ENCODE results near the gene INTS15.

INTS15 gene

GRCh38 chr7:6589829-6590644 is at the start of gene INTS15:
Gene INTS15 (plus strand): TSS chr7:6590021. CDS start chr7:6590284, 263 bp downstream.
- TF ChIP-seq TEAD4 (IDR thresholded peaks at IDR 0.05) = no peak
- TF ChIP-seq YY1 (IDR thresholded peaks at IDR 0.05; ENCODE audit: low read depth) = 0 out of 2 replicates have a peak, but pooled peaks have one; percentile 35
- no peak for TF ChIP-seq FOXM1 (IDR thresholded peaks at IDR 0.05; ENCODE audit: borderline replicate concordance, low read depth)
- TF ChIP-seq EGR1 (IDR thresholded peaks at IDR 0.05) = no peak
- no peak for TF ChIP-seq ZBTB7A (IDR thresholded peaks at IDR 0.05; ENCODE audit: low read depth)
- peak; percentile 32; the same call in 1 of the 2 replicates for TF ChIP-seq RAD21 (IDR thresholded peaks at IDR 0.05; ENCODE audit: low read depth)
- no peak for TF ChIP-seq TCF12 (IDR thresholded peaks at IDR 0.05; ENCODE audit: low read depth)
- TF ChIP-seq EP300 (IDR thresholded peaks at IDR 0.05; ENCODE audit: borderline replicate concordance) = no peak
- no peak for TF ChIP-seq CREB1 (IDR thresholded peaks at IDR 0.05; ENCODE audit: low read depth)
- TF ChIP-seq, protein P1, sequence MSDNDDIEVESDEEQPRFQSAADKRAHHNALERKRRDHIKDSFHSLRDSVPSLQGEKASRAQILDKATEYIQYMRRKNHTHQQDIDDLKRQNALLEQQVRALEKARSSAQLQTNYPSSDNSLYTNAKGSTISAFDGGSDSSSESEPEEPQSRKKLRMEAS (IDR thresholded peaks at IDR 0.05) = peak; percentile 49
- peak; percentile 48; the same call in 1 of the 2 replicates for TF ChIP-seq TAF1 (IDR thresholded peaks at IDR 0.05; ENCODE audit: low read depth)
- TF ChIP-seq, protein P2, sequence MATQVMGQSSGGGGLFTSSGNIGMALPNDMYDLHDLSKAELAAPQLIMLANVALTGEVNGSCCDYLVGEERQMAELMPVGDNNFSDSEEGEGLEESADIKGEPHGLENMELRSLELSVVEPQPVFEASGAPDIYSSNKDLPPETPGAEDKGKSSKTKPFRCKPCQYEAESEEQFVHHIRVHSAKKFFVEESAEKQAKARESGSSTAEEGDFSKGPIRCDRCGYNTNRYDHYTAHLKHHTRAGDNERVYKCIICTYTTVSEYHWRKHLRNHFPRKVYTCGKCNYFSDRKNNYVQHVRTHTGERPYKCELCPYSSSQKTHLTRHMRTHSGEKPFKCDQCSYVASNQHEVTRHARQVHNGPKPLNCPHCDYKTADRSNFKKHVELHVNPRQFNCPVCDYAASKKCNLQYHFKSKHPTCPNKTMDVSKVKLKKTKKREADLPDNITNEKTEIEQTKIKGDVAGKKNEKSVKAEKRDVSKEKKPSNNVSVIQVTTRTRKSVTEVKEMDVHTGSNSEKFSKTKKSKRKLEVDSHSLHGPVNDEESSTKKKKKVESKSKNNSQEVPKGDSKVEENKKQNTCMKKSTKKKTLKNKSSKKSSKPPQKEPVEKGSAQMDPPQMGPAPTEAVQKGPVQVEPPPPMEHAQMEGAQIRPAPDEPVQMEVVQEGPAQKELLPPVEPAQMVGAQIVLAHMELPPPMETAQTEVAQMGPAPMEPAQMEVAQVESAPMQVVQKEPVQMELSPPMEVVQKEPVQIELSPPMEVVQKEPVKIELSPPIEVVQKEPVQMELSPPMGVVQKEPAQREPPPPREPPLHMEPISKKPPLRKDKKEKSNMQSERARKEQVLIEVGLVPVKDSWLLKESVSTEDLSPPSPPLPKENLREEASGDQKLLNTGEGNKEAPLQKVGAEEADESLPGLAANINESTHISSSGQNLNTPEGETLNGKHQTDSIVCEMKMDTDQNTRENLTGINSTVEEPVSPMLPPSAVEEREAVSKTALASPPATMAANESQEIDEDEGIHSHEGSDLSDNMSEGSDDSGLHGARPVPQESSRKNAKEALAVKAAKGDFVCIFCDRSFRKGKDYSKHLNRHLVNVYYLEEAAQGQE (IDR thresholded peaks at IDR 0.05; ENCODE audit: low read depth) = no peak

GRCh38 chr7:6542368-6542767 is 47.5 kb upstream of the INTS15 start:
- TF ChIP-seq NFIC (IDR thresholded peaks at IDR 0.05) (no peak), FOXM1 (IDR thresholded peaks at IDR 0.05; ENCODE audit: borderline replicate concordance, low read depth) (no peak), USF1 (IDR thresholded peaks at IDR 0.05) (no peak), EP300 (IDR thresholded peaks at IDR 0.05; ENCODE audit: borderline replicate concordance) (no peak), YY1 (IDR thresholded peaks at IDR 0.05; ENCODE audit: low read depth) (no peak), CREB1 (IDR thresholded peaks at IDR 0.05; ENCODE audit: low read depth) (no peak), ZBTB7A (IDR thresholded peaks at IDR 0.05; ENCODE audit: low read depth) (no peak), RAD21 (IDR thresholded peaks at IDR 0.05; ENCODE audit: low read depth) (no peak), TAF1 (IDR thresholded peaks at IDR 0.05; ENCODE audit: low read depth) (no peak), TEAD4 (IDR thresholded peaks at IDR 0.05) (no peak), EGR1 (IDR thresholded peaks at IDR 0.05) (no peak), TCF12 (IDR thresholded peaks at IDR 0.05; ENCODE audit: low read depth) (no peak), CEBPB (IDR thresholded peaks at IDR 0.05) (no peak)
- TF ChIP-seq, protein P2 (IDR thresholded peaks at IDR 0.05; ENCODE audit: low read depth) = no peak
- TF ChIP-seq, protein P1 (IDR thresholded peaks at IDR 0.05) = no peak

GRCh38 chr7:6545398-6546126 is 44.3 kb upstream of the INTS15 start:
- TF ChIP-seq, protein P1 (IDR thresholded peaks at IDR 0.05) = no peak
- TF ChIP-seq, protein P2 (IDR thresholded peaks at IDR 0.05; ENCODE audit: low read depth) = no peak
- TF ChIP-seq USF1 (IDR thresholded peaks at IDR 0.05) (no peak), YY1 (IDR thresholded peaks at IDR 0.05; ENCODE audit: low read depth) (no peak), CREB1 (IDR thresholded peaks at IDR 0.05; ENCODE audit: low read depth) (no peak), NFIC (IDR thresholded peaks at IDR 0.05) (no peak), CEBPB (IDR thresholded peaks at IDR 0.05) (no peak), EGR1 (IDR thresholded peaks at IDR 0.05) (no peak), FOXM1 (IDR thresholded peaks at IDR 0.05; ENCODE audit: borderline replicate concordance, low read depth) (no peak), EP300 (IDR thresholded peaks at IDR 0.05; ENCODE audit: borderline replicate concordance) (no peak), ZBTB7A (IDR thresholded peaks at IDR 0.05; ENCODE audit: low read depth) (no peak), TAF1 (IDR thresholded peaks at IDR 0.05; ENCODE audit: low read depth) (no peak), RAD21 (IDR thresholded peaks at IDR 0.05; ENCODE audit: low read depth) (no peak), TCF12 (IDR thresholded peaks at IDR 0.05; ENCODE audit: low read depth) (no peak), TEAD4 (IDR thresholded peaks at IDR 0.05) (no peak)
